B cell (primary cell): Measurements from ENCODE around the gene PGBD5. TPM values are rescaled to one million over a fixed set of nuclear protein-coding genes. Genes with fewer than 3 reads are reported as not detected.

ENCODE experiments used
- ATAC-seq: fragments of 200-7000 bp; cut with Tn5 transposase; one replicate; pipeline ENCODE4 v1.10.0; 2021; ENCODE audit warnings: low read depth, mild to moderate bottlenecking, moderate number of reproducible peaks, moderate library complexity
- CTCF ChIA-PET: fragments of 350-600 bp; sonication (Branson Sonifier 250); formaldehyde crosslinking; loops from one replicate; lab custom pipeline; 2021; ENCODE audit warnings: antibody characterized with exemption, inconsistent platforms; lab: Charles Lee
- POLR2A ChIA-PET: fragments of 350-600 bp; sonication (Branson Sonifier 250); formaldehyde crosslinking; loops from one replicate; lab custom pipeline; 2021; ENCODE audit warnings: antibody characterized with exemption; lab: Charles Lee
- DNase-seq: peaks from one replicate; pipeline ENCODE4 v3.0.0; 2013
- H2AFZ ChIP-seq: 2 replicates; pipeline ENCODE4 v1.6.1; 2012; ENCODE audit warnings: mild to moderate bottlenecking, low read depth, low read length; ENCODE audit not compliant: insufficient read depth, poor library complexity, severe bottlenecking
- H3K27ac ChIP-seq, 2 donors: 1 replicate in 1 of 2; 2 replicates in 1 of 2; pipeline ENCODE4 v1.5.1; 2012 to 2013; ENCODE audit warnings: low read length in 2 of 2, mild to moderate bottlenecking in 2 of 2, moderate library complexity in 1 of 2
- H3K27me3 ChIP-seq, 4 experiments: fragments of 200-600 bp in 1 of 4; sonication (generic) in 1 of 4; replicated peaks in 1 of 4; 1 replicate in 2 of 4; 2 replicates in 2 of 4; pipeline versions ENCODE4 v1.6.1 to v1.7.0; 2013 to 2016; ENCODE audit warnings: low read length in 3 of 4, mild to moderate bottlenecking in 2 of 4, mixed read lengths in 1 of 4, moderate library complexity in 1 of 4; ENCODE audit not compliant: insufficient read depth in 4 of 4, control insufficient read depth in 3 of 4; ENCODE audit errors: control extremely low read depth in 1 of 4
- H3K36me3 ChIP-seq, 2 experiments: replicated peaks in 1 of 2; 1 replicate in 1 of 2; 2 replicates in 1 of 2; pipeline versions ENCODE4 v1.6.1 to v1.7.1; 2013; ENCODE audit warnings: low read length in 1 of 2; ENCODE audit not compliant: insufficient read depth in 2 of 2, control insufficient read depth in 1 of 2; ENCODE audit errors: control extremely low read depth in 1 of 2, extremely low read depth in 1 of 2
- H3K4me1 ChIP-seq, 2 donors: fragments of 200-600 bp in 1 of 2; sonication (generic) in 1 of 2; 1 replicate in 1 of 2; 2 replicates in 1 of 2; pipeline versions ENCODE4 v1.5.1 to v1.6.1; 2013 to 2017; ENCODE audit warnings: low read length in 2 of 2; ENCODE audit not compliant: control insufficient read depth in 2 of 2, insufficient read depth in 2 of 2
- H3K4me2 ChIP-seq: replicated peaks from 2 replicates; pipeline ENCODE3; 2012; ENCODE audit warnings: mild to moderate bottlenecking, low read depth, low read length; ENCODE audit not compliant: poor library complexity, severe bottlenecking
- H3K4me3 ChIP-seq, 5 experiments: fragments of 200-600 bp in 1 of 5; sonication (generic) in 1 of 5; 1 replicate in 3 of 5; 2 replicates in 2 of 5; pipeline versions ENCODE4 v1.5.1 to v1.7.0; 2011 to 2016; ENCODE audit warnings: low read length in 4 of 5, mild to moderate bottlenecking in 4 of 5, low read depth in 2 of 5, control low read depth in 1 of 5, moderate library complexity in 1 of 5; ENCODE audit not compliant: insufficient read depth in 1 of 5; ENCODE audit errors: control extremely low read depth in 1 of 5, extremely low read depth in 1 of 5
- H3K79me2 ChIP-seq: fragments of 200-600 bp; sonication (generic); one replicate; pipeline ENCODE4 v1.6.0; 2016; ENCODE audit warnings: low read length; ENCODE audit not compliant: control insufficient read depth, insufficient read depth
- H3K9ac ChIP-seq: fragments of 200-600 bp; sonication (generic); 2 replicates; pipeline ENCODE4 v1.6.1; 2017; ENCODE audit warnings: mild to moderate bottlenecking, low read length, moderate library complexity
- H3K9me3 ChIP-seq, 3 donors: one replicate each; pipeline versions ENCODE4 v1.6.1 to v1.7.1; 2013; ENCODE audit warnings: low read length in 2 of 3; ENCODE audit not compliant: control insufficient read depth in 2 of 3, insufficient read depth in 1 of 3; ENCODE audit errors: control extremely low read depth in 1 of 3
- H4K20me1 ChIP-seq: 2 replicates; pipeline ENCODE4 v1.6.0; 2012; ENCODE audit warnings: mild to moderate bottlenecking, low read length; ENCODE audit not compliant: insufficient read depth, control insufficient read depth, poor library complexity, severe bottlenecking
- H3K27ac Mint-ChIP-seq: one replicate; pipeline ENCODE4 v1.8.0; 2021; ENCODE audit warnings: mixed read lengths
- H3K27me3 Mint-ChIP-seq: one replicate; pipeline ENCODE4 v1.8.0; 2021; ENCODE audit warnings: mixed read lengths
- H3K4me1 Mint-ChIP-seq: one replicate; pipeline ENCODE4 v1.8.0; 2021; ENCODE audit warnings: mixed read lengths
- H3K4me3 Mint-ChIP-seq: one replicate; pipeline ENCODE4 v1.8.0; 2021; ENCODE audit warnings: mixed read lengths
- H3K9me3 Mint-ChIP-seq: one replicate; pipeline ENCODE4 v1.8.0; 2022; ENCODE audit warnings: mixed read lengths; ENCODE audit not compliant: insufficient read depth
- EZH2 ChIP-seq: IDR thresholded peaks from 2 replicates; pipeline ENCODE4 v1.6.1; 2012; ENCODE audit warnings: borderline replicate concordance, low read depth, mild to moderate bottlenecking, moderate library complexity, low read length; ENCODE audit not compliant: insufficient read depth, poor library complexity, severe bottlenecking
- WGBS: methylation state at CpG from one replicate; pipeline ENCODE4 v1.1.5; 2013; ENCODE audit warnings: missing lambda C conversion rate; ENCODE audit not compliant: insufficient coverage; 5-methylcytosine and 5-hydroxymethylcytosine counted together
- intact Hi-C: fragments of 100-400 bp; cut with micrococcal nuclease; formaldehyde crosslinking; loops from one replicate; pipeline ENCODE4 v1.10.0; 2022
- polyA plus RNA-seq: library from polyadenylated mRNA; depleted of rRNA; stranded (reverse); fragments of >200 nt; gene quantifications from 2 replicates; pipeline ENCODE4 v1.2.3, GENCODE V29; 2012
- total RNA-seq, 2 donors: library from RNA; stranded (reverse); fragments of 120-200 nt in 1 of 2; gene quantifications; 1 replicate in 1 of 2; 2 replicates in 1 of 2; pipeline versions ENCODE4 v1.2.3 to v1.2.4, GENCODE V29; 2013 to 2022
- TF ChIP-seq, protein P1 (sequence below): fragments of 200-600 bp; IDR thresholded peaks from one replicate; pipeline ENCODE4 v1.8.0; 2022; ENCODE audit warnings: antibody characterized with exemption, mild to moderate bottlenecking

The PGBD5 gene
- total and polyA plus RNA-seq, 2 donors (not counting 1 experiment from before 2014, with no cell fraction given): 0.07 TPM; not detected in 1

- intact Hi-C loops: no loop called here
- CTCF ChIA-PET: interaction anchor here (0.7 to 1.1 kb wide), 2 partner anchors 8 to 82 kb away, joined by 3 read pairs; no protein-coding TSS in a partner anchor
- Mint-ChIP-seq H3K4me1 (no peaks in the 10 kb centered on the region), H3K9me3 (no peaks in the 10 kb centered on the region), H3K4me3 (no peak overlapping the region), H3K27me3 (peaks cover 18% of the 10 kb centered on the region), H3K27ac (no peak overlapping the region)
- no peak overlapping the region for H2AFZ ChIP-seq
- H3K4me2 ChIP-seq: no peak overlapping the region
- H3K9ac ChIP-seq: no peak overlapping the region
- no peaks in the 10 kb centered on the region for H3K36me3 ChIP-seq
- no peaks in the 10 kb centered on the region for H3K79me2 ChIP-seq
- no peaks in the 10 kb centered on the region for H3K4me1 ChIP-seq
- ATAC-seq (no peak), DNase-seq (no peak)
- no peaks in the 10 kb centered on the region for H3K27me3 ChIP-seq
- TF ChIP-seq, protein P1, sequence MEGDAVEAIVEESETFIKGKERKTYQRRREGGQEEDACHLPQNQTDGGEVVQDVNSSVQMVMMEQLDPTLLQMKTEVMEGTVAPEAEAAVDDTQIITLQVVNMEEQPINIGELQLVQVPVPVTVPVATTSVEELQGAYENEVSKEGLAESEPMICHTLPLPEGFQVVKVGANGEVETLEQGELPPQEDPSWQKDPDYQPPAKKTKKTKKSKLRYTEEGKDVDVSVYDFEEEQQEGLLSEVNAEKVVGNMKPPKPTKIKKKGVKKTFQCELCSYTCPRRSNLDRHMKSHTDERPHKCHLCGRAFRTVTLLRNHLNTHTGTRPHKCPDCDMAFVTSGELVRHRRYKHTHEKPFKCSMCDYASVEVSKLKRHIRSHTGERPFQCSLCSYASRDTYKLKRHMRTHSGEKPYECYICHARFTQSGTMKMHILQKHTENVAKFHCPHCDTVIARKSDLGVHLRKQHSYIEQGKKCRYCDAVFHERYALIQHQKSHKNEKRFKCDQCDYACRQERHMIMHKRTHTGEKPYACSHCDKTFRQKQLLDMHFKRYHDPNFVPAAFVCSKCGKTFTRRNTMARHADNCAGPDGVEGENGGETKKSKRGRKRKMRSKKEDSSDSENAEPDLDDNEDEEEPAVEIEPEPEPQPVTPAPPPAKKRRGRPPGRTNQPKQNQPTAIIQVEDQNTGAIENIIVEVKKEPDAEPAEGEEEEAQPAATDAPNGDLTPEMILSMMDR: no peak
- TF ChIP-seq EZH2: no peak
- 70% methylated on average over 4 of the region's 4 CpGs for WGBS
- no peaks in the 10 kb centered on the region for H4K20me1 ChIP-seq
- H3K27ac ChIP-seq: no peak overlapping the region
- H3K4me3 ChIP-seq: no peak overlapping the region
- POLR2A ChIA-PET: no interaction called here
- no peaks in the 10 kb centered on the region for H3K9me3 ChIP-seq
Measured at GRCh38 chr1:230464671-230465070, 38.5 kb upstream of the PGBD5 start.

DNA sequence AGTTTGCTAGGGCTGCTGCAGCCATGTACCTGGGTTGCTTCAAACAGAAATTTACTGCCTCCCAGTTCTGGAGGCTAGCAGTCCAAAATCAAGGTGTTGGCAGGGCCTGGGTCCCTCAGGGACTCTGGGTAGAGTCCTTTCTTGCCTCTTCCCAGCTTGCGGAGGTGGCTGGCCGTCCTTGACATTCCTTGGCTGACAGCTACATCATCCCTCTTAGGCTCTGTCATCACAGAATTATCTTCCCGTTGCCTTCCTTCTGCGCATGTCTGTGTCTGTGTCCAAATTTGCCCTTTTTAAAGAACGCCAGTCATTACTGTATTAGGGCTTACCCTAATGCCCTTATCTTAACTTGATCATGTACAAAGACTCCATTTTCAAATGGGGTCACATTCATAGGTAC lies 37.6 kb upstream of the PGBD5 start:
- H3K36me3 ChIP-seq: no peaks in the 10 kb centered on the region
- Mint-ChIP-seq H3K27ac (no peak overlapping the region), H3K27me3 (peaks cover 18% of the 10 kb centered on the region), H3K9me3 (no peaks in the 10 kb centered on the region), H3K4me1 (peaks cover 2% of the 10 kb centered on the region), H3K4me3 (no peak overlapping the region)
- H3K4me1 ChIP-seq: no peaks in the 10 kb centered on the region
- H3K79me2 ChIP-seq: no peaks in the 10 kb centered on the region
- WGBS: 92% methylated on average over 4 of the region's 5 CpGs
- ATAC-seq: no peak
- H3K9me3 ChIP-seq: no peaks in the 10 kb centered on the region
- ChIA-PET POLR2A (no interaction called here), CTCF (no interaction called here)
- no peak for TF ChIP-seq EZH2
- TF ChIP-seq, protein P1: no peak
- H3K27me3 ChIP-seq: no peaks in the 10 kb centered on the region
- H4K20me1 ChIP-seq: no peaks in the 10 kb centered on the region
- DNase-seq: no peak
- H3K27ac ChIP-seq: no peak overlapping the region
- no peak overlapping the region for H3K4me2 ChIP-seq
- no peak overlapping the region for H3K4me3 ChIP-seq
- H2AFZ ChIP-seq: no peak overlapping the region
- intact Hi-C loops: no loop called here
- H3K9ac ChIP-seq: no peak overlapping the region
